IMR-90 (cell line): ENCODE measurements around the gene IVNS1ABP. TPM values are rescaled to one million over a fixed set of nuclear protein-coding genes. Genes with fewer than 3 reads are reported as not detected.

Experiments
- ATAC-seq: fragments of 200-7000 bp; cut with Tn5 transposase; 2 replicates; pipeline ENCODE4 v1.9.1; 2020; ENCODE audit warnings: low read depth, mild to moderate bottlenecking, moderate library complexity
- BruUV-seq: library from RNA; stranded (reverse); fragments of 400-500 nt; replicated peaks from 2 replicates; lab custom pipeline; 2021; lab: Mats Ljungman, UMichigan
- CTCF ChIA-PET: fragments of 300-600 bp; formaldehyde crosslinking; extraction: SDS; loops from one replicate; lab custom pipeline; 2021; ENCODE audit warnings: antibody characterized with exemption; lab: Yijun Ruan, JAX
- POLR2A ChIA-PET: fragments of 300-600 bp; sonication (Branson Sonifier 250); formaldehyde crosslinking; loops from one replicate; lab custom pipeline; 2022; ENCODE audit warnings: antibody characterized with exemption; ENCODE audit not compliant: unreplicated experiment; lab: Charles Lee
- DNase-seq: peaks from one replicate; pipeline ENCODE4 v3.0.0; 2013
- H2AFZ ChIP-seq: replicated peaks from 2 replicates; pipeline ENCODE3; 2013; ENCODE audit warnings: low read length, mild to moderate bottlenecking; ENCODE audit not compliant: poor library complexity
- H2AK5ac ChIP-seq: 2 replicates; pipeline ENCODE4 v1.6.1; 2013; ENCODE audit warnings: low read depth, low read length, inconsistent platforms
- H2AK9ac ChIP-seq: replicated peaks from 2 replicates; pipeline ENCODE3; 2013; ENCODE audit warnings: mild to moderate bottlenecking, low read depth, low read length, moderate library complexity; ENCODE audit not compliant: poor library complexity
- H2BK120ac ChIP-seq: 2 replicates; pipeline ENCODE4 v1.6.1; 2013; ENCODE audit warnings: low read depth, low read length, inconsistent platforms
- H2BK15ac ChIP-seq: 3 replicates; pipeline ENCODE4 v1.6.1; 2013; ENCODE audit warnings: low read depth, low read length, inconsistent platforms
- H2BK20ac ChIP-seq: 2 replicates; pipeline ENCODE4 v1.6.1; 2013; ENCODE audit warnings: low read depth, mild to moderate bottlenecking, inconsistent platforms, low read length, moderate library complexity
- H2BK5ac ChIP-seq: 2 replicates; pipeline ENCODE4 v1.6.1; 2013; ENCODE audit warnings: mild to moderate bottlenecking, low read depth, low read length, inconsistent platforms; ENCODE audit not compliant: poor library complexity, severe bottlenecking
- H3K14ac ChIP-seq: replicated peaks from 2 replicates; pipeline ENCODE4 v1.6.1; 2013; ENCODE audit warnings: low read depth, low read length, inconsistent platforms
- H3K18ac ChIP-seq: 2 replicates; pipeline ENCODE4 v1.6.1; 2013; ENCODE audit warnings: low read depth, low read length, control low read depth
- H3K23ac ChIP-seq: 2 replicates; pipeline ENCODE4 v1.6.1; 2013; ENCODE audit warnings: low read depth, low read length, inconsistent platforms
- H3K27ac ChIP-seq: 2 replicates; pipeline ENCODE4 v1.5.1; 2013; ENCODE audit warnings: mild to moderate bottlenecking, control low read depth, low read length; ENCODE audit not compliant: insufficient read depth
- H3K27me3 ChIP-seq: 2 replicates; pipeline ENCODE4 v1.6.1; 2013; ENCODE audit warnings: low read length; ENCODE audit not compliant: control insufficient read depth, insufficient read depth
- H3K36me3 ChIP-seq: 2 replicates; pipeline ENCODE4 v1.6.1; 2013; ENCODE audit warnings: low read length, mixed read lengths; ENCODE audit not compliant: control insufficient read depth, insufficient read depth
- H3K4ac ChIP-seq: 2 replicates; pipeline ENCODE4 v1.6.1; 2013; ENCODE audit warnings: low read depth, low read length, inconsistent platforms
- H3K4me1 ChIP-seq: 2 replicates; pipeline ENCODE4 v1.6.1; 2013; ENCODE audit warnings: low read length, mixed read lengths; ENCODE audit not compliant: control insufficient read depth, insufficient read depth
- H3K4me2 ChIP-seq: 2 replicates; pipeline ENCODE4 v1.6.1; 2013; ENCODE audit warnings: low read depth, mild to moderate bottlenecking, control low read depth, low read length, moderate library complexity
- H3K4me3 ChIP-seq: 2 replicates; pipeline ENCODE4 v1.5.1; 2013; ENCODE audit warnings: low read depth, mild to moderate bottlenecking, control low read depth, low read length, moderate library complexity; ENCODE audit not compliant: insufficient read depth
- H3K56ac ChIP-seq: 2 replicates; pipeline ENCODE4 v1.6.1; 2013; ENCODE audit warnings: low read length, inconsistent platforms; ENCODE audit not compliant: insufficient read depth; ENCODE audit errors: extremely low read depth
- H3K79me1 ChIP-seq, 2 experiments: 2 replicates each; pipeline ENCODE4 v1.6.1; 2013; ENCODE audit warnings: low read length in 2 of 2, inconsistent platforms in 1 of 2, low read depth in 1 of 2
- H3K9ac ChIP-seq: 2 replicates; pipeline ENCODE4 v1.6.1; 2013; ENCODE audit warnings: low read depth, low read length, control low read depth
- H3K9me1 ChIP-seq: 2 replicates; pipeline ENCODE4 v1.6.1; 2013; ENCODE audit warnings: low read length, inconsistent platforms; ENCODE audit not compliant: insufficient read depth
- H3K9me3 ChIP-seq: 2 replicates; pipeline ENCODE4 v1.6.1; 2013; ENCODE audit warnings: low read length; ENCODE audit not compliant: control insufficient read depth, insufficient read depth
- H4K20me1 ChIP-seq: 2 replicates; pipeline ENCODE4 v1.6.1; 2013; ENCODE audit warnings: low read length, inconsistent platforms; ENCODE audit not compliant: insufficient read depth
- H4K5ac ChIP-seq: 2 replicates; pipeline ENCODE4 v1.6.1; 2013; ENCODE audit warnings: mild to moderate bottlenecking, low read depth, low read length, control low read depth
- H4K8ac ChIP-seq, 2 experiments: 2 replicates each; pipeline ENCODE4 v1.6.1; 2013; ENCODE audit warnings: low read depth in 2 of 2, low read length in 2 of 2, control low read depth in 1 of 2, inconsistent platforms in 1 of 2
- H4K91ac ChIP-seq: 2 replicates; pipeline ENCODE4 v1.6.1; 2013; ENCODE audit warnings: low read depth, low read length, inconsistent platforms; ENCODE audit not compliant: insufficient read depth
- BHLHE40 ChIP-seq: fragments of 150-350 bp; IDR thresholded peaks from 2 replicates; pipeline ENCODE4 v1.6.1; 2016; ENCODE audit warnings: mild to moderate bottlenecking, low read depth, low read length
- CEBPB ChIP-seq: IDR thresholded peaks from 2 replicates; pipeline ENCODE4 v1.6.1; 2012; ENCODE audit warnings: low read depth, low read length, improper control_type of control experiment
- CHD1 ChIP-seq: IDR thresholded peaks from 2 replicates; pipeline ENCODE4 v1.6.1; 2012; ENCODE audit warnings: low read depth, low read length, improper control_type of control experiment
- CTCF ChIP-seq: conservative IDR thresholded peaks from 2 replicates; pipeline ENCODE4 v1.5.1; 2012; ENCODE audit warnings: mild to moderate bottlenecking, low read depth, low read length, improper control_type of control experiment
- ELK1 ChIP-seq: fragments of 150-350 bp; IDR thresholded peaks from 2 replicates; pipeline ENCODE4 v1.6.1; 2016; ENCODE audit warnings: low read depth, mild to moderate bottlenecking, low read length, moderate library complexity, borderline replicate concordance
- FOS ChIP-seq: fragments of 150-350 bp; IDR thresholded peaks from 2 replicates; pipeline ENCODE4 v1.6.1; 2016; ENCODE audit warnings: low read depth, low read length
- MAFK ChIP-seq: IDR thresholded peaks from 2 replicates; pipeline ENCODE4 v1.6.1; 2012; ENCODE audit warnings: low read depth, low read length, improper control_type of control experiment
- MAZ ChIP-seq: IDR thresholded peaks from 2 replicates; pipeline ENCODE4 v1.6.1; 2012; ENCODE audit warnings: low read depth, mild to moderate bottlenecking, low read length, improper control_type of control experiment, moderate library complexity, borderline replicate concordance
- MXI1 ChIP-seq: IDR thresholded peaks from 2 replicates; pipeline ENCODE4 v1.6.1; 2012; ENCODE audit warnings: low read depth, mild to moderate bottlenecking, low read length, moderate library complexity, borderline replicate concordance
- NFE2L2 ChIP-seq: fragments of 150-350 bp; IDR thresholded peaks from 2 replicates; pipeline ENCODE4 v1.6.1; 2016; ENCODE audit warnings: low read depth, mild to moderate bottlenecking, low read length
- POLR2A ChIP-seq: IDR thresholded peaks from 2 replicates; pipeline ENCODE4 v1.6.1; 2012; ENCODE audit warnings: mild to moderate bottlenecking, low read depth, low read length
- RAD21 ChIP-seq: IDR thresholded peaks from 2 replicates; pipeline ENCODE4 v1.6.1; 2012; ENCODE audit warnings: low read length, improper control_type of control experiment
- RCOR1 ChIP-seq: IDR thresholded peaks from 2 replicates; pipeline ENCODE4 v1.6.1; 2012; ENCODE audit warnings: mild to moderate bottlenecking, low read length, improper control_type of control experiment; ENCODE audit not compliant: insufficient replicate concordance
- RFX5 ChIP-seq: IDR thresholded peaks from 2 replicates; pipeline ENCODE4 v1.8.0; 2012; ENCODE audit warnings: low read depth, mild to moderate bottlenecking, low read length, moderate library complexity
- SMC3 ChIP-seq: fragments of 150-350 bp; IDR thresholded peaks from 2 replicates; pipeline ENCODE4 v1.6.1; 2016; ENCODE audit warnings: low read depth, mild to moderate bottlenecking, antibody characterized with exemption, low read length, moderate library complexity
- USF2 ChIP-seq: fragments of 150-350 bp; IDR thresholded peaks from 2 replicates; pipeline ENCODE4 v1.6.1; 2017; ENCODE audit warnings: mild to moderate bottlenecking, antibody characterized with exemption, low read length, low read depth
- WGBS, 2 experiments: methylation state at CpG; one replicate each; pipeline versions ENCODE4 v1.1.5 to v1.1.7; 2013; ENCODE audit warnings: missing lambda C conversion rate in 2 of 2; ENCODE audit not compliant: insufficient read length in 1 of 2; ENCODE audit errors: extremely low coverage in 2 of 2; 5-methylcytosine and 5-hydroxymethylcytosine counted together
- dilution Hi-C: fragments of 300-500 bp; cut with HindIII; formaldehyde crosslinking; loops from one replicate; pipeline ENCODE4 v1.14.3; 2018; ENCODE audit warnings: low sequenced_read_pairs; ENCODE audit not compliant: unreplicated experiment
- in situ Hi-C: fragments of 300-500 bp; cut with MboI; formaldehyde crosslinking; loops from 3 replicates; pipeline ENCODE4 v1.14.3; 2019; ENCODE audit warnings: low sequenced_read_pairs, inconsistent platforms, mixed read lengths
- intact Hi-C: fragments of 100-400 bp; cut with micrococcal nuclease; formaldehyde crosslinking; loops from 2 replicates; pipeline ENCODE4 v1.10.0; 2022
- polyA plus RNA-seq, 3 experiments: library from polyadenylated mRNA; depleted of rRNA; stranded (reverse); fragments of >200 nt; gene quantifications; 2 replicates each; pipeline ENCODE4 v1.2.3, GENCODE V29; 2012; ENCODE audit warnings: low replicate concordance in 1 of 3
- total RNA-seq: library from RNA; depleted of rRNA; stranded (reverse); fragments of >200 nt; gene quantifications from 2 replicates; pipeline ENCODE4 v1.2.3, GENCODE V29; 2012

The IVNS1ABP gene
- total and polyA plus RNA-seq, 2 of the 4 experiments (the other 2 are of a cell fraction), result 21.8 to 26.7 TPM

- WGBS, 2 experiments, result no CpG with 5 or more reads among the region's 2 CpGs
- in situ Hi-C loops, result no loop called here
- no TSS peak for BruUV-seq
Observed at GRCh38 chr1:185280589-185280988, 36.5 kb downstream of the IVNS1ABP start.

More at GRCh38 chr1:185280589-185280988, 36.5 kb downstream of the IVNS1ABP start:
- no peaks in the 10 kb centered on the region for H4K20me1 ChIP-seq
- H3K18ac ChIP-seq, result no peak overlapping the region
- no peak overlapping the region for H2BK20ac ChIP-seq
- H2AK5ac ChIP-seq, result no peak overlapping the region
- peaks cover 9% of the 10 kb centered on the region for H3K4me1 ChIP-seq
- H2BK5ac ChIP-seq, result no peak overlapping the region
- no peaks in the 10 kb centered on the region for H3K27me3 ChIP-seq
- H4K8ac ChIP-seq, result no peak overlapping the region
- H3K23ac ChIP-seq, result no peak overlapping the region
- ChIA-PET POLR2A (no interaction called here), CTCF (interaction anchor here (0.7 kb wide), 1 partner anchor 42 kb away, joined by 3 read pairs; no protein-coding TSS in a partner anchor)
- intact Hi-C loops (no loop called here), dilution Hi-C loops (no loop called here)
- no peak overlapping the region; the same call in 1 of the 2 replicates for H4K91ac ChIP-seq
- H3K36me3 ChIP-seq, result no peaks in the 10 kb centered on the region
- no peak overlapping the region for H2BK120ac ChIP-seq
- no peak overlapping the region for H3K27ac ChIP-seq
- DNase-seq (no peak), ATAC-seq (no peak)
- no peak overlapping the region for H3K56ac ChIP-seq
- H4K5ac ChIP-seq, result no peak overlapping the region
- H2AFZ ChIP-seq, result no peak overlapping the region
- no peak overlapping the region for H3K4ac ChIP-seq
- H2BK15ac ChIP-seq, result no peak overlapping the region
- no peak overlapping the region; the same call in 1 of the 2 replicates for H3K14ac ChIP-seq
- no peak overlapping the region for H3K4me2 ChIP-seq
- no peaks in the 10 kb centered on the region for H3K9me3 ChIP-seq
- H2AK9ac ChIP-seq, result no peak overlapping the region
- H3K9ac ChIP-seq, result no peak overlapping the region
- no peaks in the 10 kb centered on the region for H3K79me1 ChIP-seq
- H3K9me1 ChIP-seq, result 0 out of 2 replicates have a peak, but pooled peaks cover 2% of the 10 kb centered on the region
- TF ChIP-seq CEBPB, result no peak
- no peak for TF ChIP-seq USF2
- no peak for TF ChIP-seq MXI1
- no peak for TF ChIP-seq RAD21
- no peak for TF ChIP-seq CHD1
- no peak for TF ChIP-seq BHLHE40
- no peak for TF ChIP-seq ELK1
- TF ChIP-seq MAZ, result no peak
- TF ChIP-seq FOS, result no peak
- TF ChIP-seq NFE2L2, result no peak
- TF ChIP-seq POLR2A, result no peak
- TF ChIP-seq RFX5, result no peak
- TF ChIP-seq RCOR1, result no peak
- no peak for TF ChIP-seq CTCF
- no peak for TF ChIP-seq MAFK
- TF ChIP-seq SMC3, result no peak
- no peak overlapping the region for H3K4me3 ChIP-seq
